ENCODE data around the gene CREBRF. TPM values are rescaled to one million over a fixed set of nuclear protein-coding genes. Genes with fewer than 3 reads are reported as not detected.

CREBRF gene
- total and polyA plus RNA-seq, 7 donors = 4.4 to 58.5 (median 47.9) TPM

DNA sequence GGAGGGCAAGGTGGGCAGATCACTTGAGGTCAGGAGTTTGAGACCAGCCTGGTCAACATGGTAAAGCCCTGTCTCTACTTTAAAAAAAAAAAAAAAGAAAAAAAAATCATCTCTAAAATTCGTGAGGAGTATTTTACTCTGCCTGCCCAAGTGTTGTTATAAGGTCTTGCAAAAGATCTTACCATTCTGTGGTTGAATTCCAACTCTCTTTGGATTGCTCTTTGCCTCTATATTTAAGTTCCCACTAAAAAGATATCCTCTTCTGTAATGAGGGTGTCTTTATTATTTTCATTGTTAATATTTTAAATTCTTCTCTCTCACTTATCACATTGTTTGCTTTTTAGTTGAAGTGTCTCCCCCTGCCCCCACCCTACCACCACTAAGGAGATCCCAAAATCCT, 33.4 kb downstream of the CREBRF start:
- intact Hi-C loops (cut with DNase I) = no loop called here
- H3K9me3 ChIP-seq = no peaks in the 10 kb centered on the region
- H3K4me3 ChIP-seq = no peak overlapping the region
- no peak overlapping the region for H3K27ac ChIP-seq
- TF ChIP-seq POLR2AphosphoS5 (IDR thresholded peaks at IDR 0.05) = no peak
- TF ChIP-seq, protein P1, sequence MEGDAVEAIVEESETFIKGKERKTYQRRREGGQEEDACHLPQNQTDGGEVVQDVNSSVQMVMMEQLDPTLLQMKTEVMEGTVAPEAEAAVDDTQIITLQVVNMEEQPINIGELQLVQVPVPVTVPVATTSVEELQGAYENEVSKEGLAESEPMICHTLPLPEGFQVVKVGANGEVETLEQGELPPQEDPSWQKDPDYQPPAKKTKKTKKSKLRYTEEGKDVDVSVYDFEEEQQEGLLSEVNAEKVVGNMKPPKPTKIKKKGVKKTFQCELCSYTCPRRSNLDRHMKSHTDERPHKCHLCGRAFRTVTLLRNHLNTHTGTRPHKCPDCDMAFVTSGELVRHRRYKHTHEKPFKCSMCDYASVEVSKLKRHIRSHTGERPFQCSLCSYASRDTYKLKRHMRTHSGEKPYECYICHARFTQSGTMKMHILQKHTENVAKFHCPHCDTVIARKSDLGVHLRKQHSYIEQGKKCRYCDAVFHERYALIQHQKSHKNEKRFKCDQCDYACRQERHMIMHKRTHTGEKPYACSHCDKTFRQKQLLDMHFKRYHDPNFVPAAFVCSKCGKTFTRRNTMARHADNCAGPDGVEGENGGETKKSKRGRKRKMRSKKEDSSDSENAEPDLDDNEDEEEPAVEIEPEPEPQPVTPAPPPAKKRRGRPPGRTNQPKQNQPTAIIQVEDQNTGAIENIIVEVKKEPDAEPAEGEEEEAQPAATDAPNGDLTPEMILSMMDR (IDR thresholded peaks at IDR 0.05) = no peak
- no peak for TF ChIP-seq POLR2A (IDR thresholded peaks at IDR 0.05)
- no peak for TF ChIP-seq EP300 (IDR thresholded peaks at IDR 0.05)
- peaks cover 8 to 70% (median 15%) of the 10 kb centered on the region in 4 donors for H3K36me3 ChIP-seq
- WGBS, 2 donors = 74 to 84% methylated on average over 1 of the region's 1 CpG
- H3K27me3 ChIP-seq = no peaks in the 10 kb centered on the region
- no peak for DNase-seq
- peaks cover 0 to 19% (median 8%) of the 10 kb centered on the region in 4 donors for H3K4me1 ChIP-seq

DNA sequence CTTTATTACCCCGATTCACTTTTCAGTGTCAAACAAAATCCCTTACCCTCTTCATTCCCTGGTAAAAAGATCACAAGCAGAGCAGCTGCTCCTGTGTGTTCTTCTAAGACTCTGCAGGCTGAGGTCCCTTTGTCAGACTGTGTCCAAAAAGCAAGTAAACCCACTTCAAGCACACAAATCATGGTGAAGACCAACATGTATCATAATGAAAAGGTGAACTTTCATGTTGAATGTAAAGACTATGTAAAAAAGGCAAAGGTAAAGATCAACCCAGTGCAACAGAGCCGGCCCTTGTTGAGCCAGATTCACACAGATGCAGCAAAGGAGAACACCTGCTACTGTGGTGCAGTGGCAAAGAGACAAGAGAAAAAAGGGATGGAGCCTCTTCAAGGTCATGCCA, 34.5 kb downstream of the CREBRF start:
- H3K4me1 ChIP-seq = peaks cover 0 to 21% (median 8%) of the 10 kb centered on the region in 4 donors
- TF ChIP-seq, protein P1 (IDR thresholded peaks at IDR 0.05) = no peak
- no peaks in the 10 kb centered on the region for H3K9me3 ChIP-seq
- H3K27ac ChIP-seq = no peak overlapping the region
- H3K27me3 ChIP-seq = no peaks in the 10 kb centered on the region
- H3K4me3 ChIP-seq = no peak overlapping the region
- intact Hi-C loops (cut with DNase I) = no loop called here
- WGBS, 2 donors = 89 to 93% methylated on average over 2 of the region's 2 CpGs
- peaks cover 8 to 60% (median 15%) of the 10 kb centered on the region in 4 donors for H3K36me3 ChIP-seq
- no peak for DNase-seq

DNA sequence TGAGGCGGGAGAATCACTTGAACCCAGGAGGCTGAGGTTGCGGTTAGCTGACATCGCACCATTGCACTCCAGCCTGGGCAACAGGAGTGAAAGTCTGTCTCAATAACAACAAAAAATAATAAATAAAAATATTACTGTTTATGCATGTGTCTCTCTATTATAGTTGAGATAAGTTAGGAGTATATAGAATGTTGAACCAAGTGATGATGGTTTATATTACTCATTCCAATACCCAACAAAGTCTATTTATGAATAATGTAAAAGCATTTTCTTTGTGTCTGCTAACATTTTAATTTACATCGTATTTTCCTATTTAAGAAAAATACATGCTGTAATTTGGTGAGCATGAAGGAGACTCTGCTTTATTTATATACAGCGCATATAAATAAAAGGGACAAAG, 35.8 kb downstream of the CREBRF start:
- 94 to 95% methylated on average over 5 of the region's 5 CpGs for WGBS, 2 donors
- no peak for DNase-seq
- TF ChIP-seq EP300 (IDR thresholded peaks at IDR 0.05) (no peak), POLR2A (IDR thresholded peaks at IDR 0.05) (no peak), POLR2AphosphoS5 (IDR thresholded peaks at IDR 0.05) (no peak)
- TF ChIP-seq, protein P1 (IDR thresholded peaks at IDR 0.05) = no peak
- Histone ChIP-seq H3K9me3 (no peaks in the 10 kb centered on the region), H3K4me1 (peaks cover 0 to 23% (median 11%) of the 10 kb centered on the region in 4 donors), H3K36me3 (peaks cover 8 to 46% (median 14%) of the 10 kb centered on the region in 4 donors), H3K27me3 (no peaks in the 10 kb centered on the region), H3K4me3 (no peak overlapping the region), H3K27ac (no peak overlapping the region)
- intact Hi-C loops (cut with DNase I) = no loop called here

DNA sequence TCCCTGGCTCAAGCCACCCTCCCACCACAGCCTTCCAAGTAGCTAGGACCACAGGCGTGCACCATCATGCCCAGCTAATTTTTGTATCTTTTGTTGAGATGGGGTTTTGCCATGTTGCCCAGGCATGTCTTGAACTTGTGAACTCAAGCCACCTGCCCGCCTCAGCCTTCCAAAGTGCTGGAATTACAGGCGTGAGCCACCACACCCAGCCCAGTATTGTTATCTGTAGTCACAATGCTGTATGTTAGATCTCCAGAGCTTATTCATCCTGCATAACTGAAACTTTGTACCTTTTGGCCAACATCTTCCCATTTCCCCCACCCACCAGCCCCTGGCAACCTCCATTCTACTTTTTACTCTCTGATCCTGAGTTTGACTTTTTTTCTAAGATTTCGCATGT, 37.5 kb downstream of the CREBRF start:
- no peaks in the 10 kb centered on the region for H3K9me3 ChIP-seq
- H3K27me3 ChIP-seq = no peaks in the 10 kb centered on the region
- TF ChIP-seq POLR2AphosphoS5 (IDR thresholded peaks at IDR 0.05) = no peak
- TF ChIP-seq, protein P1 (IDR thresholded peaks at IDR 0.05) = no peak
- TF ChIP-seq POLR2A (IDR thresholded peaks at IDR 0.05) = no peak
- TF ChIP-seq EP300 (IDR thresholded peaks at IDR 0.05) = no peak
- H3K27ac ChIP-seq = no peak overlapping the region
- WGBS, 2 donors = 44 to 82% methylated on average over 4 of the region's 4 CpGs
- no peak for DNase-seq
- peaks cover 8 to 30% (median 11%) of the 10 kb centered on the region in 4 donors for H3K36me3 ChIP-seq
- H3K4me1 ChIP-seq = peaks cover 0 to 32% (median 16%) of the 10 kb centered on the region in 4 donors
- intact Hi-C loops (cut with DNase I) = no loop called here
- no peak overlapping the region for H3K4me3 ChIP-seq

DNA sequence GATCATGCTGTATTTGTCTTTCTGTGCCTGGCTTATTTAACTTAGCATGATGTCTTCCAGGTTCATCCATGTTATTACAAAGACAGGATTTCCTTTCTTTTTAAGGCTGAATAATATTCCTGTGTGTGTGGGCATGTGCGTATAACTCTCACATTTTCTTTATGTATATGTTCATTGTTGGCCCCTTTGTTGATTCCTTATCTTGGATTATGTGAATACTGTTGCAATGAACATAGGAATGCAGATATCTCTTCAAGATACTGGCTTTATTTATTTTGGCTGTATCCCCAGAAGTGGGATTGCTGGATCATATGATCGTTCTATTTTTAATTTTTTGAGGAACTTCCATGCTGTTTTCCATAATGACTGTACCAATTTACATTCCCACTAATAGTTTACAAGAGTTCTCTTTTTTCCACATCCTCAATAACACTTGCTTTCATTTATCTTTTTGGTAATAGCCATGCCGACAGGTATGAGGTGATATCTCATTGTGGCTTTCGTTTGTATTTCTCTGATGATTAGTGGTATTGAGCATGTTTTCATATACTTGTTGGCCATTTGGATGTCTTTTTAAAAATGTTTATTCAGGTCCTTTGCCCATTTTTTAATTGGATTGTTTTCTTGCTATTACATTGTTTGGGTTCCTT, 38.0 kb downstream of the CREBRF start:
- Histone ChIP-seq H3K4me3 (no peak overlapping the region), H3K36me3 (peaks cover 8 to 25% (median 11%) of the 10 kb centered on the region in 4 donors), H3K4me1 (peaks cover 0 to 35% (median 17%) of the 10 kb centered on the region in 4 donors), H3K27me3 (no peaks in the 10 kb centered on the region), H3K9me3 (no peaks in the 10 kb centered on the region), H3K27ac (no peak overlapping the region)
- 15 to 54% methylated on average over 4 of the region's 4 CpGs for WGBS, 2 donors
- TF ChIP-seq EP300 (IDR thresholded peaks at IDR 0.05) = no peak
- no peak for TF ChIP-seq POLR2AphosphoS5 (IDR thresholded peaks at IDR 0.05)
- TF ChIP-seq POLR2A (IDR thresholded peaks at IDR 0.05) = no peak
- TF ChIP-seq, protein P1 (IDR thresholded peaks at IDR 0.05) = no peak
- no peak for DNase-seq
- intact Hi-C loops (cut with DNase I) = no loop called here

Measured in sigmoid colon (tissue), 7 donors.